DND-41 (cell line): Measurements from ENCODE around the gene RUNX3.

Experiments
- CTCF ChIP-seq: IDR thresholded peaks from 2 replicates; pipeline ENCODE4 v1.5.1; 2012; ENCODE audit warnings: borderline replicate concordance, low read length, moderate library complexity, mild to moderate bottlenecking; ENCODE audit not compliant: poor library complexity, severe bottlenecking; ENCODE audit errors: extremely low read depth
- EZH2 ChIP-seq: IDR thresholded peaks from 3 replicates; pipeline ENCODE4 v1.6.1; 2012; ENCODE audit warnings: borderline replicate concordance, low read depth, mild to moderate bottlenecking, moderate library complexity, low read length, inconsistent platforms; ENCODE audit not compliant: severe bottlenecking

GRCh38 chr1:24866211-24867083 lies 63.6 kb downstream of the RUNX3 start:
- TF ChIP-seq CTCF = no peak
- TF ChIP-seq EZH2 = no peak
